ENCODE data around the gene WDR89. TPM values are rescaled to one million over a fixed set of nuclear protein-coding genes. Genes with fewer than 3 reads are reported as not detected.

Gene WDR89, protein sequence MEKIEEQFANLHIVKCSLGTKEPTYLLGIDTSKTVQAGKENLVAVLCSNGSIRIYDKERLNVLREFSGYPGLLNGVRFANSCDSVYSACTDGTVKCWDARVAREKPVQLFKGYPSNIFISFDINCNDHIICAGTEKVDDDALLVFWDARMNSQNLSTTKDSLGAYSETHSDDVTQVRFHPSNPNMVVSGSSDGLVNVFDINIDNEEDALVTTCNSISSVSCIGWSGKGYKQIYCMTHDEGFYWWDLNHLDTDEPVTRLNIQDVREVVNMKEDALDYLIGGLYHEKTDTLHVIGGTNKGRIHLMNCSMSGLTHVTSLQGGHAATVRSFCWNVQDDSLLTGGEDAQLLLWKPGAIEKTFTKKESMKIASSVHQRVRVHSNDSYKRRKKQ
- polyA plus RNA-seq (ENCODE audit: insufficient read length in 3 of 3), result 10 to 100 TPM; 20.6 to 27.4 (median 22.5) TPM
- long read RNA-seq, donor 1, transcript WDR89-204 (1 exons, 2,935 nt), result major isoform, 9 of 9 reads
- long read RNA-seq, donor 1, partial matches to known transcripts, result 0 of 9 reads
- long read RNA-seq, donor 1, other reads (novel, unspliced or antisense), result 0 of 9 reads
- long read RNA-seq, donor 2, transcript WDR89-204 (1 exons, 2,935 nt), result major isoform, 6 of 8 reads
- long read RNA-seq, donor 2, partial matches to known transcripts, result 0 of 8 reads
- long read RNA-seq, donor 2, other reads (novel, unspliced or antisense), result 0 of 8 reads
- long read RNA-seq, donor 3, transcript WDR89-204 (1 exons, 2,935 nt), result major isoform, 7 of 15 reads
- long read RNA-seq, donor 3, partial matches to known transcripts, result 0 of 15 reads
- long read RNA-seq, donor 3, other reads (novel, unspliced or antisense), result 8 of 15 reads
- long read RNA-seq, donor 4, transcript WDR89-204 (1 exons, 2,935 nt), result major isoform, 12 of 37 reads
- long read RNA-seq, donor 4, partial matches to known transcripts, result 22 of 37 reads
- long read RNA-seq, donor 4, other reads (novel, unspliced or antisense), result 0 of 37 reads
- long read RNA-seq, donor 5, result 0 reads
- long read RNA-seq, donor 6, transcript WDR89-204 (1 exons, 2,935 nt), result major isoform, 7 of 25 reads
- long read RNA-seq, donor 6, partial matches to known transcripts, result 13 of 25 reads
- long read RNA-seq, donor 6, other reads (novel, unspliced or antisense), result 5 of 25 reads
- long read RNA-seq, donor 7, transcript WDR89-204 (1 exons, 2,935 nt), result major isoform, 17 of 26 reads
- long read RNA-seq, donor 7, partial matches to known transcripts, result 0 of 26 reads
- long read RNA-seq, donor 7, other reads (novel, unspliced or antisense), result 7 of 26 reads
- long read RNA-seq, donor 8, result 0 reads
- long read RNA-seq, donor 9, partial matches to known transcripts, result 0 of 5 reads
- long read RNA-seq, donor 9, other reads (novel, unspliced or antisense), result 0 of 5 reads
- long read RNA-seq, donor 10, transcript WDR89-204 (1 exons, 2,935 nt), result major isoform, 10 of 11 reads
- long read RNA-seq, donor 10, partial matches to known transcripts, result 0 of 11 reads
- long read RNA-seq, donor 10, other reads (novel, unspliced or antisense), result 0 of 11 reads
- long read RNA-seq, donor 11, transcript WDR89-204 (1 exons, 2,935 nt), result major isoform, 5 of 7 reads
- long read RNA-seq, donor 11, partial matches to known transcripts, result 0 of 7 reads
- long read RNA-seq, donor 11, other reads (novel, unspliced or antisense), result 0 of 7 reads
- long read RNA-seq, donor 12, transcript WDR89-204 (1 exons, 2,935 nt), result major isoform, 8 of 14 reads
- long read RNA-seq, donor 12, partial matches to known transcripts, result 6 of 14 reads
- long read RNA-seq, donor 12, other reads (novel, unspliced or antisense), result 0 of 14 reads
- long read RNA-seq, donor 13, result 0 reads
- long read RNA-seq, donor 14, partial matches to known transcripts, result 0 of 4 reads
- long read RNA-seq, donor 14, other reads (novel, unspliced or antisense), result 0 of 4 reads
- long read RNA-seq, donor 15, transcript WDR89-204 (1 exons, 2,935 nt), result major isoform, 5 of 5 reads
- long read RNA-seq, donor 15, partial matches to known transcripts, result 0 of 5 reads
- long read RNA-seq, donor 15, other reads (novel, unspliced or antisense), result 0 of 5 reads
- long read RNA-seq, donor 16, transcript WDR89-204 (1 exons, 2,935 nt), result major isoform, 23 of 56 reads
- long read RNA-seq, donor 16, partial matches to known transcripts, result 22 of 56 reads
- long read RNA-seq, donor 16, other reads (novel, unspliced or antisense), result 7 of 56 reads

DNA sequence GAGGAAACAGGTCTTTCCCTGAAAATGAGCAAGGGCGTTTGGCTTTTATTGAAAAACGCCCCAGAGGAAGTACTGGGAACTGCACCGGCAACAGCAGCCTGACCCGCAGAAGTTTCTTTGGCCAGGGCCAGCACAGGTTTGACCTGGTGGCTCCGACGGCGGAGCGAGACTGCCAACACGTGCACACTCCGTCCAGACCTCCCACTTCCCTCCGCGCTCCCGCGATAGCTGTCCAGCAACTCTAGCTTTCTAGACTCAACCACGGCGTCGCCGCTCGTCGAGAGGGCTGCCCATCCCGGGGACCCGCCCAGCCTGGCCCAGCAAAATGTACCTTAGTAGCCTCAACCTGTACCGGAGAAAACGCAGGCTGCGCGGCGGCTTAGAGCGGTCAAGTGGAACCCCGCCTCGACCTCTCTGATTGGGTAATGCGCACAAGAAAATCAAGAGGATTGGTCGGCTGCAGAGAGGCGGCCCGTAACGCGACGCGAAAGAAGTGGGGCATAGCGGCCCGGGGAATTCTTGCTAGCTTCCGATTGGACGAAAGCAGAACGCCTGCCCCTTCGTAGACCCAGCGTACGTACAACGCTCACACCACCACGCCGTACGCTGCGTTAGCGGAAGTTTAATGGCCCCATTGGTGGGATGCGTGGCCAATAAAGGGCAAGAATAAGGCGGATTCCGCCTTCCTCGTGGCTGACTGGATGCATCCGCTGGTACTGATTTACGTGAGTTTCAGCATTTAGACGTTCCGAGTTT, at the start of gene WDR89:
Gene WDR89 (minus strand): TSS at position 399 of the 756 bp plus-strand sequence. CDS start 41,929 bp downstream, outside the sequence.
- peak; percentile 96 to 99 (median 98) for DNase-seq (ENCODE audit: extremely low read depth in 1 of 11, low read depth in 9 of 11, low spot score in 4 of 11)

DNA sequence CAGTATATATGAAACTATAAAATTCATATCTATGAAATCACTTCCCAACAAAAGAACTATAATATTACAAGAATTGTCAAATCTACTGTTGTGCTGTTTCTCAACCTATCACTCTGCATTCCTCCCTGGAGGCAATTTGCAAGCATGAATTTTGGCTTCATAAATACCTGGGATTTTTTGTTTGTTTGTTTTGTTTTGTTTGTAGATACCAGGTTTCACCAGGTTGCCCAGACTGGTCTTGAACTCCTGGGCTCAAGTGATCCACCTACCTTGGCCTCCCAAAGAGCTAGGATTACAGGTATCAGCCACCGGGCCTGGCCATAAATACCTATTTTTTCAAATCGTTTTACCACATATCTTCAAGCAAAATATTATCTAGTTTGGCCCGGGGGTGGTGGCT, 47.5 kb upstream of the WDR89 start:
- DNase-seq (ENCODE audit: extremely low read depth in 1 of 11, low read depth in 9 of 11, low spot score in 4 of 11), result no peak

DNA sequence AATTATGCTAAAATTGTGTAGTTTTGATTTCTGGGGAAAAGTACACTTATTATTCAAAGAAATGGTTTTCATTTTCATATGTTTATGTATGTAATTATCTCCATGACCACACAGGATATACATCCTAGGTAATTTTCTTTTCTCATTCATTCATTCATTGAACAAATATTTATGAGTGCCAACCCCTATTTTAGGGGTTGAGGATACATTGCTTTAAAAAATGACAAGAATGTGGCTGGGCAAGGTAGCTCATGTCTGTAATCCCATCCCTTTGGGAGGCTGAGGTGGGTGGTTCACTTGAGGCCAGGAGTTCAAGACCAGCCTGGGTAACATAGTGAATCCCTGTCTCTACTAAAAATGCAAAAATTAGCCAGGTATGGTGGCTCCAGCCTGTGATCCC, 45.3 kb upstream of the WDR89 start:
- DNase-seq (ENCODE audit: extremely low read depth in 1 of 11, low read depth in 9 of 11, low spot score in 4 of 11), result no peak

DNA sequence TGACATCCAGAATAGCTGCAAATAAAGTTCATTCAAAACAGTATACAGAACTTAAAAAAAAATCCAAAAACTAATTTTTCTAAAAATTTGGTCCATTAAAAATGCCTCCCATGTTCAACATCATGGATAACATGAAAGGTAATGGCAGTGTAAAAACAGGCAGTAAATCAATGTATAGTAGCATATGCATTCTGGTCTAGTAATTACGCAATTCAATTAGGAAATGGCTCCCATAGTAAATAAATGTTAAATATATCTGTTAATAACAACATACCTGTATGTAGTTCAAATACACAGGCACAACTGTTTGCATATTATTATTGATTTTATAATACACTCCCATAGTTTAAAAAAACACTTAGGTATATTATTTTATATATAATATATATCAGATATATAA, 43.7 kb upstream of the WDR89 start:
- no peak for DNase-seq (ENCODE audit: extremely low read depth in 1 of 11, low read depth in 9 of 11, low spot score in 4 of 11)

DNA sequence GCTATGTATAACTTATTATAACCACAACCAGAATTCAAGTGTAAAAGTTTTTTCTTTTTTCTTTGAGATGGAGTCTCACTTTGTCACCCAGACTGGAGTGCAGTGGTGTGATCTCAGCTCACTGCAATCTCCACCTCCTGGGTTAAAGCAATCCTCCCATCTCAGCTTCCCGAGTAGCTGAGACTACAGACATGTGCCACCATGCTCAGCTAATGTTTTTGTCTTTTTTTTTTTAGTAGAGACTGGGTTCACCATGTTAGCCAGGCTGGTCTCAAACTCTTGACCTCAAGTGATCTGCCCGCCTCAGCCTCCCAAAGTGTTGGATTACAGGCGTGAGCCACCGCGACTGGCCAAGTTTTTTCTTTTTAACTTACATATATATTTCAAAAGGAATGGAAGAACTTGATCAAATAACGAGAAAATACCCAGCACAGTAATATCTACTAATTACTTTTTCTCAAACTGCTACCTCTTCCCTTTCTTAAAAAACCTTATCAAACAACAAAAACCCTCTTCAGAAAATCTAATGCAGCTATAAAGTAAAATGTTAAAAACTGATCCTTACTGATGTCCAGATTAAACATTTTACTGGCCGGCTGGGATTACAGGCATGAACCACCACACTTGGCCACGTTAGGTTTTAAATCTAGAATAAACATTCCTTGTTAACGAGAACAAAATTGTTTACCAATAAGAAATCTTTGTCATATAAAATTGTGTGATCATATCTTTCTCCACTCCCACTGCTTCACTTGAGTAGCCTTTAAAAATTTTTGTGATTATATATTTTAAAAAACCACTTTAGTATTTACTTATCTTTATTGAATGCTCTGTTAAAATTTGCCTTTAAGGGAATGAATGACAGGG, 41.3 kb upstream of the WDR89 start:
- DNase-seq (ENCODE audit: extremely low read depth in 1 of 11, low read depth in 9 of 11, low spot score in 4 of 11), result no peak

DNA sequence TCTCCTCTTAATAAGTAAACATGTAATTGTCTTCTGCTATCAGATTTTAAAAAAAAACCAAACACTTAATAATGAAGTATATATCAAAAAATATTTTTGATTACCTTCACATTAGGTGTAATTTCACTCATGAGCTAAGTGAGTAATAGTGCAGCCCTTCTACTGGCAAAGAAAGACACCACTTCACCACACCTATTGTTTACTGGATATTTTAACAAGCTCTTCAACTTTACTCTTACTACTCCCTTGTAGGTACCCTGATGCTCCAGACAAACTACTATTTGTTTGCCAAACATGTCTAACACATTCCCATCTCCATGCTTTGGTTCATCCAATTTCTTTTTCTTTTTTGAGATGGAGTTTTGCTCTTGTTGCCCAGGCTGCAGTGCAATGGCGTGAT, 36.9 kb upstream of the WDR89 start:
- no peak for DNase-seq (ENCODE audit: extremely low read depth in 1 of 11, low read depth in 9 of 11, low spot score in 4 of 11)

DNA sequence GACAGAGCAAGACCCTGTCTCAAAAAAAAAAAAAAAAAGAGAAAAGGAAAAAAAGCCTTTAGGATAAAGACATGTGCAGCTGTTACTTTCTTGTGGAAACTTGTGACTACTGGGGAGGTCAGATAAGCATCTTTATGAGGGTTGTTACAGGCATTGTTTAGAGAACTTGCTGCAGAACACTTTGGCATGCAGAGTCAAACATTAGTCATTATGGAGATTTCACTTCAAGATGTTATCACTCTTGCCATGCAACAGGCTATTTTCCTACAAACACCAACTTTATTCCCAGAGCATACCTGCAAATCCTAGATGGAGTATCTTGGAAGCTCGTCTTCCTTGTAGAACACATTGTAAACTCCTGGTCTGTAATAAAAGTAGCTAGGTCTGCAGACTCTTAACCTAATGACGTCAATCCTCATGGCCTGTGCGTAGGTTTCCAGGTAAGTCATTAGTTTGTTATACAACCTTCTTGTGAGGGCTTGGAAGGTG, 36.3 kb upstream of the WDR89 start:
- peak in 6 of 11 donors; percentile 10 to 45 (median 31) for DNase-seq (ENCODE audit: extremely low read depth in 1 of 11, low read depth in 9 of 11, low spot score in 4 of 11)

DNA sequence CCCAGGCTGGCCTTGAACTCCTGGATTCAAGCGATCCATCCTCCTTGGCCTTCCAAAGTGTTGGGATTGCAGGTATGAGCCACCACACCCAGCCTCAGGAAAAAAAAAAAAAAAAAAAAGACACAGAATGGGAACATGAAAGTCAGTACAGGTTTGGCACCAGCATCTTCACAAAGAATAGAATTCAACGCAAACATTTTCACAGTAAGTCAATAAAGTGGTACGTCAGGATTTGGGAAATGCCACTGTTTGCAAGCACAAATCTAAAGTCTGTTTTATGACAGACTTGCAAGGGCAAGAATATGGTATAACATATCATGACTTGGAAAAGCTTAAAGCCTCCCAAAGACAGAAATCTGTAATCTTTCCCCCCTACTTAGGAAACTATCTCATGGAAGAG, 34.9 kb upstream of the WDR89 start:
- DNase-seq (ENCODE audit: extremely low read depth in 1 of 11, low read depth in 9 of 11, low spot score in 4 of 11), result no peak

DNA sequence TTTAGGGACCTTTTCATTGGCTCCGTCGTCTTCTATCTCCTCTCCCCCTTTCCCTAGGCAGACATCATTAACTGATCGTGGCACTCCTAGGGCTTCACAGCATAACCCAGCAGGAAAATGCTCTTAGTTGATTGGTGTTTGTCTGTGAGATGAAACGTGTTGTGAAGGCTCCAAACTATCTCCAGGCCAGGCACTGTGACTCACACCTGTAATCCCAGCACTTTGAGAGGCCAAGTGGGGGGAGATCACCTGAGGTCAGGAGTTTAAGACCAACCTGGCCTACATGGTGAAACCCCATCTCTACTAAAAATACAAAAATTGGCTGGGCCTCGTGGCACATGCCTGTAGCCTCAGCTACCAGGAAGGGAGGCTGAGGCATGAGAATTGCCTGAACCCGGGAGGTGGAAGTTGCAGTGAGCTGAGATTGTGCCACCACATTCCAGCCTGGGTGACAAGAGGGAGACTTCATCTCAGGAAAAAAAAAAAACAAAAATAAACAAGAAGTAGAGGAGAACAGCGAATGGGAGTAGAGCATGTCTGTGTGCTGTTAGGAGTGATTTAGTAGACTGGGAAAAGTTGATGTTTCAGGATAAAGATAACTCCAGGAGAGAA, 32.3 kb upstream of the WDR89 start:
- no peak for DNase-seq (ENCODE audit: extremely low read depth in 1 of 11, low read depth in 9 of 11, low spot score in 4 of 11)

DNA sequence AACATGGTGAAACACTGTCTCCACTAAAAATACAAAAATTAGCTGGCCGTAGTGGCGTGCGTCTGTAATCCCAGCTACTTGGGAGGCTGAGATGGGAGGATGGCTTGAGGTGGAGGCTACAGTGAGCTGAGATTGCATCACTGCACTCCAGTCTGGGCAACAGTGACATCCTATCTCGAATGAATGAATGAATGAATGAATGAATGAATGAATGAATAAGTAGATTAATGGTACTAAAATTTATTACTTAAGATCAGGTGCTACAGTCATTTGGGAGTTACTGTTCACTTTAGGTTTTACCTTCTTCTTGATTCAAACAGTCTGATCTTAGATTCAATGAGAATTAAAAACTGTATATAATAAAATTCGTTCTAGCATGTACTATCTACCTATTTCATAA, 31.6 kb upstream of the WDR89 start:
- DNase-seq (ENCODE audit: extremely low read depth in 1 of 11, low read depth in 9 of 11, low spot score in 4 of 11), result no peak

DNA sequence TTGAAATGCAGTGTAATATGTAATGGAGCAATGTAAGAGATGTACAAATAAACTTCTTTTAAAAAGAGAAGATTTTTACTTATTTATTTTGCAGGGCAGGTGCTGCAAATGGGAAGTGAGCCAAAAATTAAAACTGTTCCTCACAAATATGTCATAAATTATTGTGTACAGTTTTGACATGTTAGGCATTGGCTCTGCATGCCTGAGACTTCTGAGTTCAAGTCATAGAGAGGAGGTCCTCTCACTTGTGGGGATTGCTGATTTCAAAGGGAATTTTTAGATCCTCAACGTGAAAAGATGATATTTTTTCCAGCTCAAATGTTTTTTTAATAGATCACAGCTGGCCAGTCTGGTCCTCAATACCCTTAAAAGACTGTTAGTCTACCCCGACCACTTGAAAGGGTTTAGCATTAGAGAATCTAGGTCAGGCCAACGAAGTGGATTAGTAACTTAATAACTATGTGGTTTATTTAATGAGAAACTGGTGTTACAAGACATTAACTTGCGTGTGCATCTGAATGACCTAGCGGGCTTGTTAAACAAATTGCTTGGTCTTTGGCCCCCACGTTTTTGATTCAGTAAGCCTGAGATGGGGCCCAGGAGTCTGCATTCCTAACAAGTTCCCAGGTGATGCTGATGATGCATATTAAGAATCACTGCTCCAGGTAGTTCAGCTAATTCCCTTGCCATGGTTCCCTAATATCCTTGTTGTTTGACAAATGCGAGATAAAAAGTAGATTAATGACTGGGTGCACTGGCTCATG, 30.9 kb upstream of the WDR89 start:
- DNase-seq (ENCODE audit: extremely low read depth in 1 of 11, low read depth in 9 of 11, low spot score in 4 of 11), result peak in 7 of 11 donors; percentile 20 to 77 (median 46)

DNA sequence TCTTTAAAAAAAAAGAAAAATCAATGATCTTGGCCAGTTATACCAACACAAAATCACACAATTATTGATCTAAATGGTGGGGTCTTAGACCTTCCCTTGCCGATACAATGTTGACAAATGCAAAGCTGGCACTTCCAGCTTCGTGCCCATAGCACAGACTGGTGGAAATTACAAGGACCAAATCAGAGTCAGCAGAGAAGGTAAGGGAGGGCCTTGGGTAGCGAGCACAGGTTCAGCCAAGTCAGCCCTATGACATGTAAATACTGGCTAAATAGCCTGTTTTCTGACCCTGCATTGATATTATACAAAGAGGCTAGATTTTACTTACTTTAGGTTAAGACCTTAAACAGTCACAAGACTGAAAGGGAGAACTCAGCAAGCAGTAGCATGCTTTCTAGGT, 30.3 kb upstream of the WDR89 start:
- DNase-seq (ENCODE audit: extremely low read depth in 1 of 11, low read depth in 9 of 11, low spot score in 4 of 11), result no peak

DNA sequence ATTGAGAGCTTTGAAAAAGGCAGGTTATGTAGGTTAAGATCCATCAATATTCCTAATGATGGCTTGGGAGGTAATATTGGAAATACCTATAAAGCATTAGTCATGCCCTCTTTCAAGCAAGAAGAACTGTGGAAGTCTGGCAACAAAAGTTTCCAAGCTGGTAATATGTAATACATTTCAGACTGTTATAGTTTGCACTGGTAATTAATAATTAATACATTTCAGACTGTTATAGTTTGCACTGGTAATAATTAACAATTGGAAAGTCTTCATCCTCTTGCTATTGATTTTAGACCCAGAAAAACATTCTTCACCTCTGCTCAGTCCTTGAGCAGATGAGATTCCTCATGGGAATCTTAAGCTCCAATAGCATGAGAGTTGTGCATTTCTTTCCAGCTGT, 29.0 kb upstream of the WDR89 start:
- DNase-seq (ENCODE audit: extremely low read depth in 1 of 11, low read depth in 9 of 11, low spot score in 4 of 11), result no peak

DNA sequence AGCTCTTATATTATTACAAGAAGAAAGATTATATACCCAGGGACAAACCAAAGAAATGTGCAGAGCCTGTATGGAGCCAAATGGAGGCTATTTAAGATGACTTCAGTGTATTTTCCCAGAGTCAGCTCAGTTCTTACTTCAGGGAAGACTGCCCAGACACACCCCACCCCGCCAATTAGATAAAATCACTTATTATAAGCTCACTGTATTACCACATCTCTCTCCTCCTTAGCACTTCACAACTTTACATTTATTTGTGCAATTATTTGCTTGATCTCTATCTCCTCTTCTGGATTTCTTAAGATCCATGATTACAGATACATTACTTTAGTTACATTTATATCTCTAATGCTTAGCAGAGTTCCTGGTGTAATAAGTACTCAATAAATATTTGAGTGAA, 24.7 kb upstream of the WDR89 start:
- DNase-seq (ENCODE audit: extremely low read depth in 1 of 11, low read depth in 9 of 11, low spot score in 4 of 11), result no peak
